ENCODE data around the gene WNT4.

Gene WNT4

DNA sequence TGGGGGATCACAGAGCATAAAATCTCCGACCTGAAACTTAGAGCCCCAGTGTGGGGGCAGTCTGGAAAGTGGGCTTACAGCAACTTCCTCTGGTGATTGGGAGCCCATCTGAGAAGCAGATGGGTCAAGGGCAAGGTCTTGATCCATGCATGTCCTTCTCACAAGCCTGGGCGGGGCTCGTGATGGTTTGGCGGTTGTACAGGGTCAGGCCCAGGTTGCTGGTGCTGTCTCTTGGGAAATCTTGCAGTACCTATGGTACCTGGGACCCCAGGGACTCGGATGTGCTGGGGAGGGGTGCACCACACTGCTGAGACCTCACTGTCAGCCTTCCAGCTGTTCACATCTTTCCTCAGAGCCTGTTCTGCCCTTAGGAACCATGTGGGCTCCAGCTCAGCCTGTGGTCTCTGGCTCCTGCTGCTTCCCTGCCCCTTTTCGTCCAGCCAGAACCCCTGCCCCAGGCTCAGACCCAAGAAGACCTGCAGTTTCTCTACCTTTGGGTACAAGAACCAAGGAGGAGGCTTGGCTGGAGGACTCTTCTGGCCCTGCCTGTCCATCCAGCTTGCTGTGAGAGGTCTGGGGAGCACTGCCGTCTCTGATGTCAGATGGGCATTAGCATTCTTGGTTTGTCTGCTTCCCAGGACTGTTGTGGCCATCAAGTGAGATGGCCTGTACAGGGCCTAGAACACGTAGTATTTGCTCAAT, 24.5 kb downstream of the WNT4 start:
- no peak for TF ChIP-seq CTCF (IDR thresholded peaks at IDR 0.05; ENCODE audit: borderline replicate concordance, insufficient read depth, low read depth, low read length)

GRCh38 chr1:22117851-22118250, 25.0 kb downstream of the WNT4 start:
- TF ChIP-seq CTCF (IDR thresholded peaks at IDR 0.05; ENCODE audit: borderline replicate concordance, insufficient read depth, low read depth, low read length): no peak
- no peak overlapping the region for H3K4me3 ChIP-seq (ENCODE audit: low read depth, low read length)

More for the DNA sequence above, 24.5 kb downstream of the WNT4 start:
- no peak overlapping the region for H3K4me3 ChIP-seq (ENCODE audit: low read depth, low read length)

DNA sequence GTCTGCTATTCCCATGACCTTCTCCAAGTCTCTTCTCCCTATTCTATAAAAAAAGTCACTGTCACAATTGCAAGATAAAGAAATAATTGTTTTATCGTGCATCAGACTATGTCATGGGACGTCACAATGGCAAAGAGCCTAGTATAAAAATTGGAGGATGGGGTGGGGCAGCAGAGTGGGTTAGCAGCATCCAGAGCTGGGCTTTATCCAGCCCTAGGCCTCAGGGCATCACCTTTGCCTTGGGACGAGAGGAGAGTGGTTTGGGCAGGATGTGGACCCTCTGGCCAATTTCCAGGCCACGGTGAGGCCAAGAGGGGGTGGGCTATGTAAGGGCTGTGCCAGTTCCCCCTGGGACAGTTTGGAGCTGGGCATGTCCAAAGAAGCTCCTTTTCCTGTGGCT, 25.7 kb downstream of the WNT4 start:
- TF ChIP-seq CTCF (IDR thresholded peaks at IDR 0.05; ENCODE audit: borderline replicate concordance, insufficient read depth, low read depth, low read length): no peak
- H3K4me3 ChIP-seq (ENCODE audit: low read depth, low read length): no peak overlapping the region

DNA sequence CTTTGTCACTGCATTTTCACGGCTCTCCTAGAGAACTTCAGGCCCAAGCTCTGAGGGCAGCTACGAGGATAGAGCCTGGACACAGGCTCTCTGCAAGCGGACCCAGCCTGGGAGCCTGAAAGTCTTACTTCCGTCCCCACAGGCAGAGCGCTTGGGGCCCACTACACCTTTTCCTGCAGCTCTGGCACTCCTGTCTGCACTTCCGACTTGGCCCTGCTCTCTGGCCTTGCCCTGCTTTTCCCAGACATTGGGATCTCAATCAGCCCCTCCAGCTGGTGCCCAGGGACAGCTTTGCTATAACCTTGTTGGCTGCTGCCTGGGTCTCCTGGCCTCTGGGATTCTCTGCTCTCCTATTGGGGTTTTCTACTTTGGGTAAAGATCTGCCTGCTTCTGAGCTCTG, 27.6 kb downstream of the WNT4 start:
- H3K4me3 ChIP-seq (ENCODE audit: low read depth, low read length): no peak overlapping the region
- TF ChIP-seq CTCF (IDR thresholded peaks at IDR 0.05; ENCODE audit: borderline replicate concordance, insufficient read depth, low read depth, low read length): no peak

GRCh38 chr1:22114083-22115012, 28.5 kb downstream of the WNT4 start:
- TF ChIP-seq CTCF (IDR thresholded peaks at IDR 0.05; ENCODE audit: borderline replicate concordance, insufficient read depth, low read depth, low read length): no peak
- no peak overlapping the region for H3K4me3 ChIP-seq (ENCODE audit: low read depth, low read length)

GRCh38 chr1:22112554-22112953, 30.3 kb downstream of the WNT4 start:
- no peak for TF ChIP-seq CTCF (IDR thresholded peaks at IDR 0.05; ENCODE audit: borderline replicate concordance, insufficient read depth, low read depth, low read length)
- no peak overlapping the region for H3K4me3 ChIP-seq (ENCODE audit: low read depth, low read length)

Data from GM12875 (cell line).